H1 (cell line): Measurements from ENCODE around the gene PMEPA1. TPM values are rescaled to one million over a fixed set of nuclear protein-coding genes. Genes with fewer than 3 reads are reported as not detected.

Experiments
- CTCF ChIA-PET: fragments of 300-600 bp; sonication (Branson Sonifier 250); formaldehyde crosslinking; loops from one replicate; lab custom pipeline; 2021; ENCODE audit not compliant: partially characterized antibody; lab: Charles Lee
- POLR2A ChIA-PET: fragments of 300-600 bp; sonication (Branson Sonifier 250); formaldehyde crosslinking; loops from one replicate; lab custom pipeline; 2021; ENCODE audit warnings: inconsistent platforms; ENCODE audit not compliant: partially characterized antibody; lab: Charles Lee
- DNase-seq, 2 experiments: peaks; one replicate each; pipeline versions ENCODE4 v3.0.0 to v3.0.0-alpha.2; 2010 to 2022; ENCODE audit warnings: low spot score in 2 of 2, low read depth in 1 of 2, mixed read lengths in 1 of 2
- FAIRE-seq: peaks from 2 replicates; lab custom pipeline; 2011; peaks lifted over from hg19 to GRCh38; lab: Jason Lieb, UNC
- H2AFZ ChIP-seq: 2 replicates; pipeline ENCODE4 v1.8.1; 2012; ENCODE audit warnings: low read length, inconsistent platforms
- H2AK5ac ChIP-seq: 2 replicates; pipeline ENCODE4 v1.6.1; 2013; ENCODE audit warnings: low read depth, low read length
- H2BK120ac ChIP-seq: replicated peaks from 2 replicates; pipeline ENCODE3; 2013; ENCODE audit warnings: low read depth, low read length, inconsistent platforms
- H2BK12ac ChIP-seq: 2 replicates; pipeline ENCODE4 v1.6.1; 2013; ENCODE audit warnings: low read depth, low read length
- H2BK15ac ChIP-seq: 2 replicates; pipeline ENCODE4 v1.6.1; 2013; ENCODE audit warnings: low read length
- H2BK20ac ChIP-seq: 2 replicates; pipeline ENCODE4 v1.6.1; 2013; ENCODE audit warnings: low read length
- H2BK5ac ChIP-seq: 2 replicates; pipeline ENCODE4 v1.6.1; 2013; ENCODE audit warnings: low read depth, low read length
- H3K14ac ChIP-seq: 2 replicates; pipeline ENCODE4 v1.6.1; 2013; ENCODE audit warnings: inconsistent platforms; ENCODE audit not compliant: insufficient read length
- H3K18ac ChIP-seq: 2 replicates; pipeline ENCODE4 v1.6.1; 2013; ENCODE audit warnings: low read length; ENCODE audit errors: extremely low read depth
- H3K23ac ChIP-seq: 2 replicates; pipeline ENCODE4 v1.6.1; 2013; ENCODE audit warnings: inconsistent platforms; ENCODE audit not compliant: insufficient read length
- H3K23me2 ChIP-seq: 2 replicates; pipeline ENCODE4 v1.6.1; 2013; ENCODE audit warnings: low read depth, low read length
- H3K27ac ChIP-seq: 2 replicates; pipeline ENCODE4 v1.6.1; 2011; ENCODE audit warnings: low read depth, low read length, inconsistent platforms
- H3K27me3 ChIP-seq, 4 experiments: replicated peaks in 1 of 4; 1 replicate in 1 of 4; 2 replicates in 3 of 4; pipeline versions ENCODE4 v1.6.1 to v1.8.1; 2011 to 2013; ENCODE audit warnings: low read length in 3 of 4, mild to moderate bottlenecking in 3 of 4, inconsistent platforms in 2 of 4, mixed read lengths in 2 of 4, moderate library complexity in 1 of 4; ENCODE audit not compliant: control insufficient read depth in 3 of 4, insufficient read depth in 3 of 4; ENCODE audit errors: extremely low read depth in 1 of 4
- H3K36me3 ChIP-seq, 4 experiments: 2 replicates each; pipeline versions ENCODE4 v1.6.1 to v1.8.1; 2011 to 2013; ENCODE audit warnings: mild to moderate bottlenecking in 4 of 4, low read length in 3 of 4, moderate library complexity in 2 of 4, control low read depth in 1 of 4, inconsistent platforms in 1 of 4; ENCODE audit not compliant: insufficient read depth in 4 of 4, control insufficient read depth in 2 of 4
- H3K4ac ChIP-seq: replicated peaks from 2 replicates; pipeline ENCODE3; 2013; ENCODE audit warnings: low read length, low read depth, mixed read lengths, inconsistent platforms; ENCODE audit not compliant: insufficient read length
- H3K4me1 ChIP-seq, 4 experiments: replicated peaks in 1 of 4; 1 replicate in 1 of 4; 2 replicates in 3 of 4; pipeline versions ENCODE4 v1.6.1 to v1.8.1; 2011 to 2013; ENCODE audit warnings: low read length in 3 of 4, inconsistent platforms in 2 of 4, mixed read lengths in 1 of 4; ENCODE audit not compliant: insufficient read depth in 4 of 4, control insufficient read depth in 3 of 4
- H3K4me2 ChIP-seq, 2 experiments: 2 replicates each; pipeline versions ENCODE4 v1.6.1 to v1.8.1; 2011 to 2013; ENCODE audit warnings: low read depth in 2 of 2, low read length in 2 of 2, control low read depth in 1 of 2, inconsistent platforms in 1 of 2, mild to moderate bottlenecking in 1 of 2; ENCODE audit not compliant: insufficient read depth in 1 of 2
- H3K4me3 ChIP-seq, 4 experiments: fragments of 200-600, 300-600 bp in 1 of 4; sonication (generic), shearing (Covaris generic), sonication (Bioruptor Twin) in 1 of 4; 2 replicates each; pipeline versions ENCODE4 v1.5.1 to v1.8.1; 2011 to 2016; ENCODE audit warnings: low read length in 4 of 4, low read depth in 3 of 4, control low read depth in 2 of 4, inconsistent platforms in 2 of 4, mild to moderate bottlenecking in 2 of 4, mixed read lengths in 1 of 4, moderate library complexity in 1 of 4; ENCODE audit not compliant: insufficient read depth in 2 of 4; ENCODE audit errors: extremely low read depth in 1 of 4
- H3K56ac ChIP-seq: replicated peaks from 2 replicates; pipeline ENCODE3; 2013; ENCODE audit warnings: low read depth, mild to moderate bottlenecking, mixed read lengths, low read length, inconsistent platforms; ENCODE audit not compliant: insufficient read length
- H3K79me1 ChIP-seq: 2 replicates; pipeline ENCODE4 v1.6.1; 2013; ENCODE audit warnings: low read depth, low read length, control low read depth
- H3K79me2 ChIP-seq, 2 experiments: 2 replicates each; pipeline versions ENCODE4 v1.6.1 to v1.8.1; 2012 to 2013; ENCODE audit warnings: low read length in 2 of 2, mild to moderate bottlenecking in 2 of 2, inconsistent platforms in 1 of 2; ENCODE audit not compliant: insufficient read depth in 2 of 2, control insufficient read depth in 1 of 2
- H3K9ac ChIP-seq, 4 experiments: replicated peaks in 1 of 4; 1 replicate in 1 of 4; 2 replicates in 3 of 4; pipeline versions ENCODE4 v1.6.1 to v1.8.1; 2011 to 2013; ENCODE audit warnings: low read depth in 3 of 4, low read length in 3 of 4, control low read depth in 2 of 4, mild to moderate bottlenecking in 2 of 4, moderate library complexity in 2 of 4, inconsistent platforms in 1 of 4; ENCODE audit errors: extremely low read depth in 1 of 4
- H3K9me3 ChIP-seq, 2 experiments: 2 replicates each; pipeline versions ENCODE4 v1.6.1 to v1.8.1; 2012 to 2013; ENCODE audit warnings: mild to moderate bottlenecking in 2 of 2, moderate library complexity in 2 of 2, control low read depth in 1 of 2, inconsistent platforms in 1 of 2, low read depth in 1 of 2, low read length in 1 of 2, mixed read lengths in 1 of 2; ENCODE audit not compliant: insufficient read depth in 2 of 2
- H4K20me1 ChIP-seq, 2 experiments: replicated peaks in 1 of 2; 2 replicates each; pipeline versions ENCODE3 to v1.8.1; 2011 to 2013; ENCODE audit warnings: inconsistent platforms in 2 of 2, low read length in 2 of 2, mild to moderate bottlenecking in 1 of 2; ENCODE audit not compliant: insufficient read depth in 2 of 2, control insufficient read depth in 1 of 2
- H4K5ac ChIP-seq: 2 replicates; pipeline ENCODE4 v1.6.1; 2013; ENCODE audit warnings: low read length, low read depth, mixed read lengths, inconsistent platforms; ENCODE audit not compliant: insufficient read length
- H4K8ac ChIP-seq: 2 replicates; pipeline ENCODE4 v1.8.0; 2013; ENCODE audit warnings: mild to moderate bottlenecking, moderate library complexity, low read length, inconsistent platforms; ENCODE audit not compliant: insufficient read depth; ENCODE audit errors: extremely low read depth
- H4K91ac ChIP-seq: replicated peaks from 2 replicates; pipeline ENCODE3; 2013; ENCODE audit warnings: low read length, mixed read lengths, inconsistent platforms; ENCODE audit not compliant: insufficient read length
- ASH2L ChIP-seq: fragments of 200-600, 300-600 bp; sonication (generic); IDR thresholded peaks from one replicate; pipeline ENCODE4 v1.7.1; 2017; ENCODE audit warnings: low read length
- ATF3 ChIP-seq: IDR thresholded peaks from 2 replicates; pipeline ENCODE4 v1.6.1; 2011; ENCODE audit warnings: low read depth, mild to moderate bottlenecking, low read length; ENCODE audit not compliant: insufficient read depth
- CHD1 ChIP-seq: IDR thresholded peaks from 2 replicates; pipeline ENCODE4 v1.6.1; 2012; ENCODE audit warnings: low read depth, low read length, improper control_type of control experiment
- EGR1 ChIP-seq: IDR thresholded peaks from 2 replicates; pipeline ENCODE4 v1.6.1; 2011; ENCODE audit warnings: low read depth, low read length, borderline replicate concordance
- KDM5A ChIP-seq: fragments of 200-600 bp; IDR thresholded peaks from 2 replicates; pipeline ENCODE4 v1.7.1; 2012; ENCODE audit warnings: mild to moderate bottlenecking, low read length, inconsistent platforms, mixed read lengths
- NANOG ChIP-seq: IDR thresholded peaks from 2 replicates; pipeline ENCODE4 v1.6.1; 2011; ENCODE audit warnings: low read length, low read depth, mild to moderate bottlenecking, inconsistent platforms; ENCODE audit not compliant: insufficient read depth, poor library complexity, severe bottlenecking
- POU5F1 ChIP-seq: IDR thresholded peaks from 2 replicates; pipeline ENCODE4 v1.6.1; 2011; ENCODE audit warnings: low read depth, mild to moderate bottlenecking, low read length, moderate library complexity
- TCF12 ChIP-seq: IDR thresholded peaks from 2 replicates; pipeline ENCODE4 v1.6.1; 2011; ENCODE audit warnings: low read depth, mild to moderate bottlenecking, low read length
- ZNF274 ChIP-seq: IDR thresholded peaks from 2 replicates; pipeline ENCODE4 v1.7.0; 2012; ENCODE audit warnings: low read length, borderline replicate concordance; ENCODE audit errors: extremely low read depth
- WGBS, 2 experiments: shearing (Covaris generic) in 1 of 2; methylation state at CpG; one replicate each; pipeline versions ENCODE4 v1.1.6 to v1.1.7; 2013 to 2015; ENCODE audit warnings: low lambda C conversion rate in 2 of 2, mixed read lengths in 2 of 2, inconsistent platforms in 1 of 2, low coverage in 1 of 2, missing lambda C conversion rate in 1 of 2; ENCODE audit not compliant: insufficient replicate concordance in 2 of 2, insufficient coverage in 1 of 2, insufficient read length in 1 of 2; ENCODE audit errors: extremely low coverage in 1 of 2, missing lambda C conversion rate in 1 of 2; 5-methylcytosine and 5-hydroxymethylcytosine counted together
- polyA plus RNA-seq, 7 experiments: library from polyadenylated mRNA; depleted of rRNA in 3 of 7; stranded (reverse) in 5 of 7; unstranded in 2 of 7; fragments of >200 nt in 5 of 7; fragments of 200-250 nt in 2 of 7; gene quantifications; 1 replicate in 5 of 7; 2 replicates in 1 of 7; 4 replicates in 1 of 7; pipeline versions ENCODE4 v1.2.1 to v1.2.3, GENCODE V29; 2011 to 2013; ENCODE audit warnings: missing spikeins in 2 of 7, mixed read lengths in 2 of 7
- total RNA-seq: library from RNA; stranded (reverse); fragmentation: NEBNext Ultra II Directional; extraction: Animal tissue kit (Norgen Biotek cat#: 25700); gene quantifications from 2 replicates; pipeline ENCODE4 v1.2.1, GENCODE V29; 2021

Gene PMEPA1
- total and polyA plus RNA-seq, 2 of the 8 experiments (the other 6 are each of a cell fraction or from before 2014, with no cell fraction given) = 12.7 to 20.5 TPM

DNA sequence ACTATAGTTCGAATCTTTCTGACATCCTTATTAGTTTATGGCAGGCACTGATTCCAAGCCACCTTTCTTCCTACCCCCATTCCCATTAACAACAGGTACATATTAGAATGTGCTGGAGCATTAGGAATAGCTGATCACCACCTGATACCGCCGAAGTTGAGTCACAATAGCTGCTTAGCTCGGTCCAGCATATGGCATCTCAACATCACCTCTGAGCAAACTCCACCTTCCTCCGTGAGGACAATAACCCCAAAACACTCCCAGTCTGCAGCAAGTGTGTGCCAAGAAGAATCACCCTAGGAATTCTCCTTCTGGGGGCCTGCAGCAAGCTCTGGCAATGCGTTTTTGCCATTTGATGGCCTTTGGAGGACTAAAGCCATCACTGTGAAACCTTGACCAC, 8.7 kb downstream of the PMEPA1 start:
- H3K23me2 ChIP-seq = no peaks in the 10 kb centered on the region
- H4K5ac ChIP-seq = no peak overlapping the region
- H3K56ac ChIP-seq = no peak overlapping the region
- peaks cover 41 to 63% of the 10 kb centered on the region in 2 experiments for H4K20me1 ChIP-seq
- H3K27me3 ChIP-seq = no peaks in the 10 kb centered on the region
- WGBS, 2 experiments = 97% methylated on average over 6 of the region's 6 CpGs; no CpG with 5 or more reads in 1 of the 2 experiments
- no peak overlapping the region for H4K8ac ChIP-seq
- H3K4ac ChIP-seq = no peak overlapping the region
- peaks cover 20 to 98% of the 10 kb centered on the region in 2 experiments for H3K79me2 ChIP-seq
- no peak overlapping the region for H3K23ac ChIP-seq
- no peak overlapping the region for H2BK120ac ChIP-seq
- no peak overlapping the region for H2BK12ac ChIP-seq
- POLR2A ChIA-PET = interaction anchor here (0.9 to 1.7 kb wide), 2 partner anchors 9 to 13 kb away, joined by 4 to 5 read pairs; partner anchors contain the start of gene PMEPA1
- no peak overlapping the region for H2BK20ac ChIP-seq
- H3K36me3 ChIP-seq = no peaks in the 10 kb centered on the region
- no peak overlapping the region for H2AFZ ChIP-seq
- H3K18ac ChIP-seq = no peak overlapping the region
- H2BK15ac ChIP-seq = no peak overlapping the region
- TF ChIP-seq ZNF274 (no peak), ATF3 (no peak), NANOG (no peak), KDM5A (no peak), ASH2L (no peak), EGR1 (no peak), TCF12 (no peak), CHD1 (no peak), POU5F1 (no peak)
- TF ChIP-seq, all 59 proteins: peak for 0
- Histone ChIP-seq H3K4me2 (no peak overlapping the region), H3K27ac (no peak overlapping the region), H3K4me1 (peaks cover 0 to 12% (median 6%) of the 10 kb centered on the region in 4 experiments; a peak in 3 of 7 replicates), H3K9me3 (no peaks in the 10 kb centered on the region), H2BK5ac (no peak overlapping the region), H3K9ac (no peak overlapping the region), H3K79me1 (peaks cover 36% of the 10 kb centered on the region), H4K91ac (no peak overlapping the region), H3K4me3 (no peak overlapping the region), H3K14ac (no peak overlapping the region), H2AK5ac (no peak overlapping the region)
- CTCF ChIA-PET = interaction anchor here (0.6 to 2.1 kb wide), 6 partner anchors 8 to 386 kb away, joined by 3 to 8 read pairs (median 4); no protein-coding TSS in a partner anchor
- no peak for DNase-seq
- FAIRE-seq = no peak
